ENCODE results near the gene SH3TC2.
A peak's percentile ranks its signal among the peaks of the same experiment; 100 is the strongest.

The SH3TC2 gene

DNA sequence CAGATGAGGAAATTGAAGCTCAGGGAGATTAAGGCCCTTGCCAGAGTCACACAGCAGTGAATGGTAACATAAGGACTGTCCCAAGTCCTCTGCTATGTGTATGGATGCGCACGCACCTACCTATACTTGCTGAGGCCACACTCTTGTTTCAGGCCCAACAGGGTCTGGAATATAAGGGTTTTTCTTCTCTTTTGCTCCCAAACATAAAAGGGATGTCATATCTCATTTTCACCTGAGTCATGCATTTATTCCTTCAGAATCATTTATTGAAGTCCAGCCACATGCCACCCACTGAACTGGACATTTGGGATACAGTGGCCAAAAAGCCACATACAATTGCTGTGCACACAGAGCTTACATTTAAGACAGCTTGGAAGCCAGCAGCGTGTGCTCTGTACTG, 92.0 kb downstream of the SH3TC2 start:
- DNase-seq (ENCODE audit: low read depth in 2 of 2), result no peak

DNA sequence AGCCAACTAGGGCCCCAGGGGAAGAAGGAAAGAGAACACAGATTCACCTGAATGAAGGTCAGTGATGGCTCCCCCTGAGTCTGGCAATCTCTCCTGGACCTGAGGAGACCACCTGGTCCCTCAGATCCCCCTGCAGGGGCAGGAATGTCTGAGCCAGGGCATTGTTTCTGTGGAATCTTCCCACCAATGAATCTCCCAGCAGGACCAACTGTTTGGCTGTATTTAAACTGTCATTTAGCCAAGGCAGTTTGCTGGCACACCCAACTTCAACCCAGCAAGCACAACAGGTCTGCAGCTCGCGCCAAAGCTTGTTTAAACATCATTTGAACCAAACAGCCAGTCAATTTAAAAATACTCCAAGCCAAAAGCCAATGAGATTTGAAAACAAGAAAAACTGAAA, 92.6 kb downstream of the SH3TC2 start:
- DNase-seq (ENCODE audit: low read depth in 2 of 2), result no peak

GRCh38 chr5:148969291-148969690, 93.6 kb downstream of the SH3TC2 start:
- no peak for DNase-seq (ENCODE audit: low read depth in 2 of 2)

DNA sequence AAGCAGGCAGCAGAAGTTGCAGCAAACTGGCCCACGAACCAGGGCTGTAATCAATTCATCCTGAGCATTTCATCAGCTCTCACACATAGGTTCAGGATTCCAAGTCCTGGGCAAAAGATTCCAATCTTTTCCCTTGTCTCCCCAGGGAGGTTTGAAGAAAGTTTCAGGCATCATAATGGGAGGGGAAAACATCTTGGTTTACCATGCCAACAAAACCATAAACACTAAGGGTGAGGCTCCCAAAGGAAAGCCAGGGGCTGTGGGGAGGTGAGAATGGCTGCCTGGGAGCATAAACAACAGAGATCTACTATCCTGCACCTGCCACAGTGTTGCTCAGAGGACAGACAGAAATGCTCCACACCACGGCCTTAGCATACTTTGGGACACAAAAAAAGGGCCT, 94.6 kb downstream of the SH3TC2 start:
- no peak for DNase-seq (ENCODE audit: low read depth in 2 of 2)

- DNase-seq (ENCODE audit: low read depth in 2 of 2), result no peak
Observed at GRCh38 chr5:148967783-148968182, 95.1 kb downstream of the SH3TC2 start.

GRCh38 chr5:148966938-148967337, 95.9 kb downstream of the SH3TC2 start:
- DNase-seq (ENCODE audit: low read depth in 2 of 2), result no peak

DNA sequence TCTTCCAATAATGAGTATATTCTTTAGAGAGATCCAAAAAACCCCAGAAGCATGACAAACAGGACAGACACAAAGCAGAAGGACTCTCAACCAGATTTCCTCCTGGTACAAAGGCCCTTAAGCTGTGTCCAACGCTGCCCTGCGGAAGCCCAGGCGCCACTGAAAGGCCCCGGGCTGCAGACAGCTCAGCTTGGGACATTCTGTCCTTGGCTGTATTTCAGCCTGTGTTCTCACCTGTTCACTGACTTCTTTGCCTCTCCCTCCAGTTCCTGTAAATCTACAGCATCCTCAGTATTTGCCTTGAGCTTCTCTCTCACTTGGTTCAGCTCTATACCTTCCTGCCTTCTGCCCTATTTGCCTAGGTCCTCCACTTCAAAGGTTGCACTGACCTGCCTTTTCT, 96.5 kb downstream of the SH3TC2 start:
- no peak for DNase-seq (ENCODE audit: low read depth in 2 of 2)

- no peak for DNase-seq (ENCODE audit: low read depth in 2 of 2)
Observed at GRCh38 chr5:148965511-148966265, 97.2 kb downstream of the SH3TC2 start.

- DNase-seq (ENCODE audit: low read depth in 2 of 2), result no peak
Observed at GRCh38 chr5:148963664-148964063, 99.2 kb downstream of the SH3TC2 start.

DNA sequence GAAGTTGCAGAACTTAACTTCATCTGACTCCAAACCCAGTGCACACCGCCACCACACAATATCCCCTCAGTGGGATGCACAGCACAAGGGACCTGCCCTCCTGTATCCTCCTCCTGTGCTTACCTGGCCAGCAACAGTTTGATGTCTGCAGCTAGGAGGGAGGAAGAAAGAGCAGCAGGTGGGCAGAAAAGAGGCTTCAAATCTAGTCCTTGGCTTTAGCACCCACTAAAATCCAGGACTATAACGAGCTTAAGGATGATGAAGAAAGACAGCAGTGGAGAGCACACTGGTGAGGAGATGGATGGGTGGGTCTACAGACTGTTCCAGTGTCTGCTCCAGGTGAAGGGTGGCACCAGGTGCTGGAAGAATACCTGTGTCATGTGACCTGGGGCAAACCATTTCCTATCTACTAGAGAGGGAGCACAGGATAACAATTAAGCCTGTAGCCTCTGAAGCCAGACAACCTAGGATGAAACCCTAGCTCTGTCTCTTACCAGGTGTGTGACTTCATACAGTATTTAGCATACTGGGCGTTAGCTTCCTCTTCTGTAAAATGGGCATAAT, 100.0 kb downstream of the SH3TC2 start:
- DNase-seq (ENCODE audit: low read depth in 2 of 2), result no peak

GRCh38 chr5:148962200-148962550, 100.7 kb downstream of the SH3TC2 start:
- DNase-seq (ENCODE audit: low read depth in 2 of 2), result no peak

- no peak for DNase-seq (ENCODE audit: low read depth in 2 of 2)
Observed at GRCh38 chr5:148961261-148962199, 101.3 kb downstream of the SH3TC2 start.

GRCh38 chr5:148960070-148960769, 102.6 kb downstream of the SH3TC2 start:
- no peak for DNase-seq (ENCODE audit: low read depth in 2 of 2)

- peak; percentile 5 to 38 for DNase-seq (ENCODE audit: low read depth in 2 of 2)
Observed at GRCh38 chr5:148957591-148958202, 105.2 kb downstream of the SH3TC2 start.

GRCh38 chr5:148956477-148957385, 106.1 kb downstream of the SH3TC2 start:
- DNase-seq (ENCODE audit: low read depth in 2 of 2), result no peak

Data from stimulated activated CD4-positive, alpha-beta T cell treated with anti-CD3 and anti-CD28 coated beads, Interleukin-12 subunit alpha, Interleukin-12 subunit beta, amount 100 ng/mL, for 24 hours (primary cell).